Mesothelial cell of epicardium (in vitro differentiated cells): ENCODE data around the gene FEM1C. TPM values are rescaled to one million over a fixed set of nuclear protein-coding genes. Genes with fewer than 3 reads are reported as not detected.

Experiments
- DNase-seq, 2 experiments: peaks; one replicate each; pipeline ENCODE4 v3.0.0; 2021; ENCODE audit warnings: low spot score in 2 of 2; ENCODE audit not compliant: unreplicated experiment in 2 of 2
- H3K27ac Mint-ChIP-seq: 2 replicates; pipeline ENCODE4 v1.8.0; 2021; ENCODE audit warnings: mixed read lengths
- H3K27me3 Mint-ChIP-seq: 2 replicates; pipeline ENCODE4 v1.8.0; 2021; ENCODE audit warnings: low read depth, mixed read lengths
- H3K36me3 Mint-ChIP-seq: 2 replicates; pipeline ENCODE4 v1.8.0; 2021; ENCODE audit warnings: mixed read lengths
- H3K4me1 Mint-ChIP-seq: 2 replicates; pipeline ENCODE4 v1.8.0; 2021; ENCODE audit warnings: mixed read lengths
- H3K4me3 Mint-ChIP-seq: 2 replicates; pipeline ENCODE4 v1.8.0; 2021; ENCODE audit warnings: mild to moderate bottlenecking, moderate library complexity, mixed read lengths
- H3K9me3 Mint-ChIP-seq: 2 replicates; pipeline ENCODE4 v1.8.0; 2021; ENCODE audit warnings: mixed read lengths
- total RNA-seq: library from RNA; stranded (reverse); gene quantifications from 3 replicates; pipeline ENCODE4 v1.2.1, GENCODE V29; 2021
- TF ChIP-seq, protein P1 (sequence below): fragments of 200-600 bp; sonication (generic); IDR thresholded peaks from one replicate; pipeline ENCODE4 v1.5.0; 2021; ENCODE audit warnings: antibody characterized with exemption; ENCODE audit not compliant: unreplicated experiment

The FEM1C gene
- total RNA-seq, 1 donor from 2014 or later, result 15.5 TPM

DNA sequence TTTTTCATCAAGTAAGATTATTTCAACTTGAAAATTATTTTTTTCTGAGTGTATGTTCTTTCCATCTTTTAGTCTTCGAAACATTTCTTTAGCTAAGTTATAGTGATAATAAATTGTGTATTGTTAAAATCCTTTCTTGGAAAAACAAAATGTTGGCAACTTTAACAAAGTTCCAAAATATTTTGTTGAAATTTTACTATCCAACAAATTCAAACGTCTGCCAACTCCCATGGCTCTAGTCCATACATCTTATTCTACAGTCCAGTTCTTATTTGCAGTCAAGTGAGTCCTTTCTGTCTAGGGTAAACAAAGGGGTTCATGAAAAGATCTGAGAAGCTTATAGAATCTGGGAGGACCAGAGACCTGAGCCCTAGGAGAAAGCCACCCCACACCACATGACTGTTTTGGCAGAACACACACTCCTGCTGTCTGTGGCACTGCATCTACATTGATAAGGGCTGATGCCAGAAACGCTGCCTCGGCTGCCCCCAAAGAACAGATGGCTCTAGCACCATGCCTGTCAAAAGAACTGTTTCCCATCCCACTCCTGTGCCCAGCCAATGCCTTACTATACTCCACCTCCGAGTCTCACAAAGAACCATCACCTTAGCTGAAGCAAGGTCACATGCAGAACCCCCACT is 47.5 kb downstream of the FEM1C start:
- H3K27ac Mint-ChIP-seq, result no peak overlapping the region
- TF ChIP-seq, protein P1, sequence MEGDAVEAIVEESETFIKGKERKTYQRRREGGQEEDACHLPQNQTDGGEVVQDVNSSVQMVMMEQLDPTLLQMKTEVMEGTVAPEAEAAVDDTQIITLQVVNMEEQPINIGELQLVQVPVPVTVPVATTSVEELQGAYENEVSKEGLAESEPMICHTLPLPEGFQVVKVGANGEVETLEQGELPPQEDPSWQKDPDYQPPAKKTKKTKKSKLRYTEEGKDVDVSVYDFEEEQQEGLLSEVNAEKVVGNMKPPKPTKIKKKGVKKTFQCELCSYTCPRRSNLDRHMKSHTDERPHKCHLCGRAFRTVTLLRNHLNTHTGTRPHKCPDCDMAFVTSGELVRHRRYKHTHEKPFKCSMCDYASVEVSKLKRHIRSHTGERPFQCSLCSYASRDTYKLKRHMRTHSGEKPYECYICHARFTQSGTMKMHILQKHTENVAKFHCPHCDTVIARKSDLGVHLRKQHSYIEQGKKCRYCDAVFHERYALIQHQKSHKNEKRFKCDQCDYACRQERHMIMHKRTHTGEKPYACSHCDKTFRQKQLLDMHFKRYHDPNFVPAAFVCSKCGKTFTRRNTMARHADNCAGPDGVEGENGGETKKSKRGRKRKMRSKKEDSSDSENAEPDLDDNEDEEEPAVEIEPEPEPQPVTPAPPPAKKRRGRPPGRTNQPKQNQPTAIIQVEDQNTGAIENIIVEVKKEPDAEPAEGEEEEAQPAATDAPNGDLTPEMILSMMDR, result no peak
- peaks cover 16% of the 10 kb centered on the region for H3K27me3 Mint-ChIP-seq
- H3K9me3 Mint-ChIP-seq, result no peaks in the 10 kb centered on the region
- H3K4me1 Mint-ChIP-seq, result no peaks in the 10 kb centered on the region
- H3K4me3 Mint-ChIP-seq, result no peak overlapping the region
- DNase-seq, result no peak
- no peaks in the 10 kb centered on the region for H3K36me3 Mint-ChIP-seq

DNA sequence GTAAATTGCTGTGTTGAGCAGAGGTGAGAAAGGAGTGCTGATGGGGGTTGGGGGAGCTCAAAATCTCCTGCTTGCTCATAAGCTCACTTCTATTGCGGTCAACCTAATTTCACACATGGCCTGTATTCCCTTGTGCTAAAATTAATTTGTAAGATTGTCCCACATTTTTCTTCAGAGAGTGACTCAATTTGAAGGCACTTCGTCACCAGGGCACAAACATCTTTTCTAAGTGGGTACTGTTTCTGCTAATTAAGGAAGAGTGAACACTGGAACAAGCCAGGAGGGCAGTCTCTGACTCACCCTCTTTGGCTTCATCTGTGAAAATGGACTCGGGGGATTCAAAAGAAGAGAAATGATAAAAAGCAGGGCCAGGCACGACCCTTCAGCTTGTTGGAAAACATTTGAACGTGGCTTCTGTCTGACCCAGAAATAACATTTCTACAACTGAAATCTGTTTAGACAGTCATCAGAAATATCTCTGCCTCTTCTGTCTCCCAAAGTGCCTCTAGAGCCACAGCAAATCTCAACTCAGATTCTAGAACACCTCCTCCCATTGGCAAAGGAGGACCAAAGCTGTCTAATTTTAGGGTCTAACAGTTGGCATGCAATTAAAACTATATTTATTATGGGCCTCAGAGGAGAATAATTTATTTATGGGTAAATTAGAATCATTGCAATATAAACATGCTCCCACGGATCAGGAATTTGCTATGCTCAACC is 49.8 kb downstream of the FEM1C start:
- Mint-ChIP-seq H3K4me1 (peaks cover 7% of the 10 kb centered on the region), H3K36me3 (no peaks in the 10 kb centered on the region), H3K9me3 (no peaks in the 10 kb centered on the region), H3K27ac (no peak overlapping the region), H3K4me3 (no peak overlapping the region), H3K27me3 (peaks cover 9% of the 10 kb centered on the region)
- DNase-seq, result no peak
- TF ChIP-seq, protein P1, result no peak

DNA sequence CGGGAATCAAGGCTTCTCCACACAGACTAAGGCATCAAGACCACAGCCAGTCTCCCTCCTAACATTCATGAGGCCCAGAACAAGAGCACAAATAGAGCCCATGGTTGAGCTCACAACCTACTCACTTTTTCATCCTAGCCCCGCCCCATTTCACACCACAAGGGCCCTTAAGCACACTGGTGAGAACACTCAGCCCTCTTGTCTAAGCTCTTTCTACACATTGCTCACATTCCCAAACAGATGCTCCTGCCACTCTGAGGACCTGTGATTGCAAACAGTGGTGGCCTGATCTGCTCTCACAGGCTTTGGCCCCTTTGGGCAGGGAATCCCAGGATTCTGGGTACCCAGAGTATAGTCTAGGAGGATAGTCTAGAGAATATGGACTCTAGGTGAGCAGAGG is 54.0 kb downstream of the FEM1C start:
- peaks cover 9% of the 10 kb centered on the region for H3K27me3 Mint-ChIP-seq
- H3K9me3 Mint-ChIP-seq, result no peaks in the 10 kb centered on the region
- TF ChIP-seq, protein P1, result no peak
- DNase-seq, result no peak
- no peaks in the 10 kb centered on the region for H3K36me3 Mint-ChIP-seq
- no peak overlapping the region for H3K4me3 Mint-ChIP-seq
- peak overlapping the region; percentile 36 for H3K27ac Mint-ChIP-seq
- H3K4me1 Mint-ChIP-seq, result peaks cover 13% of the 10 kb centered on the region

DNA sequence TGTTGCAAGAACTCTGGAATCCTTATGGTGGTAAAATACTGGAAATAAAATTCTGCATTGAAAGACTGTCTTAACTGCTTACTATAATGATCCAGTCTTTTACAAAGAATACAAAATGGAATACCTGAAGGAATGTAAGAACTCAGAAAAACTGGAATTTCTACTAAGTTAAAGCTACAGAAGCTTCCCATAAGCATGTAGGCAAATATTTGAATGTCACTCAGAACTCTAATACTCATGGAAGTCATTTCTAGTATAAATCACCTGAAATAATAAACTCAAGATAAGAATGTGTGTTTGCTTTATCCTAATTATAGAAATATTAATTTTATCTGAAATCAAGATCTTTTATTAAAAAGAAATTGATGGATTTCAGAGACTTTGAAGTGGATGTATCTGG is 54.8 kb downstream of the FEM1C start:
- DNase-seq, result no peak
- TF ChIP-seq, protein P1, result no peak
- Mint-ChIP-seq H3K36me3 (no peaks in the 10 kb centered on the region), H3K4me3 (no peak overlapping the region), H3K27ac (no peak overlapping the region), H3K27me3 (peaks cover 7% of the 10 kb centered on the region), H3K9me3 (no peaks in the 10 kb centered on the region), H3K4me1 (peaks cover 13% of the 10 kb centered on the region)

DNA sequence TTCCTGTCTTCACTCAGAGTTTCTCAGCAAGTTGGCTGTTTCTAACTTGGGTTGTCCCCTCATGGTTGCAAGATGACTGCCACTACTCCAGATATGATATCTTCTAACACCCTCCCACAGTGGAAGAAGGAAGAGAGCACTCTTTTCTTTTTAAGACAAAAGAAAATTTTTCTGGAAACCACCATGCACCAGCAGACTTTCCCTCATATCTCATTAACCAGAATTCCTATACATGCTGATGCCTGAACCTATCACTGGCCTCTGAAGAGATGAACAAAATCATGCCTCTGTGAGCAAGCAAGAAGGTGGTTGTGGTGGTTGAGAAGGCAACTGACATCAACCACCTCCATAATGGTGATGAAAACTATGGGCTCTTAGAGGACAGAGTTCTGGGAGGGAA is 56.8 kb downstream of the FEM1C start:
- Mint-ChIP-seq H3K9me3 (no peaks in the 10 kb centered on the region), H3K36me3 (no peaks in the 10 kb centered on the region), H3K27me3 (peaks cover 2% of the 10 kb centered on the region), H3K27ac (no peak overlapping the region), H3K4me1 (peaks cover 13% of the 10 kb centered on the region), H3K4me3 (no peak overlapping the region)
- no peak for DNase-seq
- TF ChIP-seq, protein P1, result no peak
